B cell (primary cell): ENCODE results near the gene FOXN3. TPM values are rescaled to one million over a fixed set of nuclear protein-coding genes. Genes with fewer than 3 reads are reported as not detected.

Experiments used
- ATAC-seq: fragments of 200-7000 bp; cut with Tn5 transposase; one replicate; pipeline ENCODE4 v1.10.0; 2021; ENCODE audit warnings: low read depth, mild to moderate bottlenecking, moderate number of reproducible peaks, moderate library complexity
- CTCF ChIA-PET: fragments of 350-600 bp; sonication (Branson Sonifier 250); formaldehyde crosslinking; loops from one replicate; lab custom pipeline; 2021; ENCODE audit warnings: antibody characterized with exemption, inconsistent platforms; lab: Charles Lee
- POLR2A ChIA-PET: fragments of 350-600 bp; sonication (Branson Sonifier 250); formaldehyde crosslinking; loops from one replicate; lab custom pipeline; 2021; ENCODE audit warnings: antibody characterized with exemption; lab: Charles Lee
- DNase-seq: peaks from one replicate; pipeline ENCODE4 v3.0.0; 2013
- H2AFZ ChIP-seq: 2 replicates; pipeline ENCODE4 v1.6.1; 2012; ENCODE audit warnings: mild to moderate bottlenecking, low read depth, low read length; ENCODE audit not compliant: insufficient read depth, poor library complexity, severe bottlenecking
- H3K27ac ChIP-seq, 2 donors: 1 replicate in 1 of 2; 2 replicates in 1 of 2; pipeline ENCODE4 v1.5.1; 2012 to 2013; ENCODE audit warnings: low read length in 2 of 2, mild to moderate bottlenecking in 2 of 2, moderate library complexity in 1 of 2
- H3K27me3 ChIP-seq, 4 experiments: fragments of 200-600 bp in 1 of 4; sonication (generic) in 1 of 4; replicated peaks in 1 of 4; 1 replicate in 2 of 4; 2 replicates in 2 of 4; pipeline versions ENCODE4 v1.6.1 to v1.7.0; 2013 to 2016; ENCODE audit warnings: low read length in 3 of 4, mild to moderate bottlenecking in 2 of 4, mixed read lengths in 1 of 4, moderate library complexity in 1 of 4; ENCODE audit not compliant: insufficient read depth in 4 of 4, control insufficient read depth in 3 of 4; ENCODE audit errors: control extremely low read depth in 1 of 4
- H3K36me3 ChIP-seq, 2 experiments: replicated peaks in 1 of 2; 1 replicate in 1 of 2; 2 replicates in 1 of 2; pipeline versions ENCODE4 v1.6.1 to v1.7.1; 2013; ENCODE audit warnings: low read length in 1 of 2; ENCODE audit not compliant: insufficient read depth in 2 of 2, control insufficient read depth in 1 of 2; ENCODE audit errors: control extremely low read depth in 1 of 2, extremely low read depth in 1 of 2
- H3K4me1 ChIP-seq, 2 donors: fragments of 200-600 bp in 1 of 2; sonication (generic) in 1 of 2; 1 replicate in 1 of 2; 2 replicates in 1 of 2; pipeline versions ENCODE4 v1.5.1 to v1.6.1; 2013 to 2017; ENCODE audit warnings: low read length in 2 of 2; ENCODE audit not compliant: control insufficient read depth in 2 of 2, insufficient read depth in 2 of 2
- H3K4me2 ChIP-seq: replicated peaks from 2 replicates; pipeline ENCODE3; 2012; ENCODE audit warnings: mild to moderate bottlenecking, low read depth, low read length; ENCODE audit not compliant: poor library complexity, severe bottlenecking
- H3K4me3 ChIP-seq, 5 experiments: fragments of 200-600 bp in 1 of 5; sonication (generic) in 1 of 5; 1 replicate in 3 of 5; 2 replicates in 2 of 5; pipeline versions ENCODE4 v1.5.1 to v1.7.0; 2011 to 2016; ENCODE audit warnings: low read length in 4 of 5, mild to moderate bottlenecking in 4 of 5, low read depth in 2 of 5, control low read depth in 1 of 5, moderate library complexity in 1 of 5; ENCODE audit not compliant: insufficient read depth in 1 of 5; ENCODE audit errors: control extremely low read depth in 1 of 5, extremely low read depth in 1 of 5
- H3K79me2 ChIP-seq: fragments of 200-600 bp; sonication (generic); one replicate; pipeline ENCODE4 v1.6.0; 2016; ENCODE audit warnings: low read length; ENCODE audit not compliant: control insufficient read depth, insufficient read depth
- H3K9ac ChIP-seq: fragments of 200-600 bp; sonication (generic); 2 replicates; pipeline ENCODE4 v1.6.1; 2017; ENCODE audit warnings: mild to moderate bottlenecking, low read length, moderate library complexity
- H3K9me3 ChIP-seq, 3 donors: one replicate each; pipeline versions ENCODE4 v1.6.1 to v1.7.1; 2013; ENCODE audit warnings: low read length in 2 of 3; ENCODE audit not compliant: control insufficient read depth in 2 of 3, insufficient read depth in 1 of 3; ENCODE audit errors: control extremely low read depth in 1 of 3
- H4K20me1 ChIP-seq: 2 replicates; pipeline ENCODE4 v1.6.0; 2012; ENCODE audit warnings: mild to moderate bottlenecking, low read length; ENCODE audit not compliant: insufficient read depth, control insufficient read depth, poor library complexity, severe bottlenecking
- H3K27ac Mint-ChIP-seq: one replicate; pipeline ENCODE4 v1.8.0; 2021; ENCODE audit warnings: mixed read lengths
- H3K27me3 Mint-ChIP-seq: one replicate; pipeline ENCODE4 v1.8.0; 2021; ENCODE audit warnings: mixed read lengths
- H3K4me1 Mint-ChIP-seq: one replicate; pipeline ENCODE4 v1.8.0; 2021; ENCODE audit warnings: mixed read lengths
- H3K4me3 Mint-ChIP-seq: one replicate; pipeline ENCODE4 v1.8.0; 2021; ENCODE audit warnings: mixed read lengths
- H3K9me3 Mint-ChIP-seq: one replicate; pipeline ENCODE4 v1.8.0; 2022; ENCODE audit warnings: mixed read lengths; ENCODE audit not compliant: insufficient read depth
- CTCF ChIP-seq: fragments of 200-600 bp; IDR thresholded peaks from one replicate; pipeline ENCODE4 v1.8.0; 2022; ENCODE audit warnings: antibody characterized with exemption, mild to moderate bottlenecking
- EZH2 ChIP-seq: IDR thresholded peaks from 2 replicates; pipeline ENCODE4 v1.6.1; 2012; ENCODE audit warnings: borderline replicate concordance, low read depth, mild to moderate bottlenecking, moderate library complexity, low read length; ENCODE audit not compliant: insufficient read depth, poor library complexity, severe bottlenecking
- WGBS: methylation state at CpG from one replicate; pipeline ENCODE4 v1.1.5; 2013; ENCODE audit warnings: missing lambda C conversion rate; ENCODE audit not compliant: insufficient coverage; 5-methylcytosine and 5-hydroxymethylcytosine counted together
- intact Hi-C: fragments of 100-400 bp; cut with micrococcal nuclease; formaldehyde crosslinking; loops from one replicate; pipeline ENCODE4 v1.10.0; 2022
- polyA plus RNA-seq: library from polyadenylated mRNA; depleted of rRNA; stranded (reverse); fragments of >200 nt; gene quantifications from 2 replicates; pipeline ENCODE4 v1.2.3, GENCODE V29; 2012
- total RNA-seq, 2 donors: library from RNA; stranded (reverse); fragments of 120-200 nt in 1 of 2; gene quantifications; 1 replicate in 1 of 2; 2 replicates in 1 of 2; pipeline versions ENCODE4 v1.2.3 to v1.2.4, GENCODE V29; 2013 to 2022

FOXN3 gene
- total and polyA plus RNA-seq, 2 donors (not counting 1 experiment from before 2014, with no cell fraction given) = 80.6 to 98.2 TPM

GRCh38 chr14:89325299-89325883 is 91.6 kb downstream of the FOXN3 start:
- DNase-seq (no peak), ATAC-seq (peak; percentile 36)
- H3K9me3 ChIP-seq = no peaks in the 10 kb centered on the region
- peaks cover 17 to 28% of the 10 kb centered on the region in 2 donors for H3K4me1 ChIP-seq
- no CpG with 5 or more reads among the region's 2 CpGs for WGBS
- H3K36me3 ChIP-seq = peaks cover 0 to 9% of the 10 kb centered on the region in 2 experiments
- peak overlapping the region; percentile 1 for H3K4me3 Mint-ChIP-seq
- H3K27ac ChIP-seq = no peak overlapping the region
- H3K4me3 ChIP-seq = no peak overlapping the region
- peaks cover 57% of the 10 kb centered on the region for H3K4me1 Mint-ChIP-seq
- no peaks in the 10 kb centered on the region for H3K27me3 ChIP-seq
- ChIA-PET CTCF (no interaction called here), POLR2A (no interaction called here)
- H3K79me2 ChIP-seq = peaks cover 100% of the 10 kb centered on the region
- intact Hi-C loops = no loop called here
- no peak overlapping the region for H3K9ac ChIP-seq
- no peaks in the 10 kb centered on the region for H3K9me3 Mint-ChIP-seq
- no peak overlapping the region for H3K4me2 ChIP-seq
- no peaks in the 10 kb centered on the region for H3K27me3 Mint-ChIP-seq
- H4K20me1 ChIP-seq = peaks cover 11% of the 10 kb centered on the region
- H2AFZ ChIP-seq = no peak overlapping the region
- TF ChIP-seq EZH2 = no peak
- TF ChIP-seq CTCF = no peak
- H3K27ac Mint-ChIP-seq = peak overlapping the region; percentile 7

- Mint-ChIP-seq H3K4me1 (peaks cover 51% of the 10 kb centered on the region), H3K4me3 (no peak overlapping the region), H3K27me3 (no peaks in the 10 kb centered on the region), H3K9me3 (no peaks in the 10 kb centered on the region), H3K27ac (peak overlapping the region; percentile 74)
- Histone ChIP-seq H3K27ac (no peak overlapping the region), H3K4me2 (no peak overlapping the region), H3K4me1 (peaks cover 13 to 21% of the 10 kb centered on the region in 2 donors), H3K36me3 (peaks cover 0 to 9% of the 10 kb centered on the region in 2 experiments), H3K9ac (no peak overlapping the region), H3K79me2 (peaks cover 100% of the 10 kb centered on the region), H3K4me3 (no peak overlapping the region), H4K20me1 (peaks cover 11% of the 10 kb centered on the region), H2AFZ (no peak overlapping the region), H3K9me3 (no peaks in the 10 kb centered on the region), H3K27me3 (no peaks in the 10 kb centered on the region)
- WGBS = 94% methylated on average over 6 of the region's 9 CpGs
- ChIA-PET CTCF (interaction anchor here (0.7 to 1.2 kb wide), 4 partner anchors 10 to 19 kb away, joined by 3 to 5 read pairs (median 4); no protein-coding TSS in a partner anchor), POLR2A (interaction anchor here (0.6 kb wide), 1 partner anchor 66 kb away, joined by 3 read pairs; no protein-coding TSS in a partner anchor)
- ATAC-seq (no peak), DNase-seq (no peak)
- intact Hi-C loops = no loop called here
- TF ChIP-seq EZH2 (no peak), CTCF (no peak)
Observed at GRCh38 chr14:89324501-89325298, 92.3 kb downstream of the FOXN3 start.
